ENCODE results near the gene SPTAN1. TPM values are rescaled to one million over a fixed set of nuclear protein-coding genes. Genes with fewer than 3 reads are reported as not detected.

SPTAN1 gene
- total and polyA plus RNA-seq, 3 donors from 2014 or later, result 299 to 665 (median 653) TPM

GRCh38 chr9:128636556-128637530 is 84.5 kb downstream of the SPTAN1 start:
- DNase-seq, result no peak
- H3K4me1 ChIP-seq, result peaks cover 13% of the 10 kb centered on the region
- H3K27me3 ChIP-seq, result no peaks in the 10 kb centered on the region
- H3K9me3 ChIP-seq, result no peaks in the 10 kb centered on the region
- 85 to 95% methylated on average over 11 to 20 of the region's 20 CpGs for WGBS, 2 donors
- no peak overlapping the region for H3K4me3 ChIP-seq
- intact Hi-C loops (cut with DNase I; ENCODE audit: low total_unique reads), result no loop called here
- H3K36me3 ChIP-seq (ENCODE audit: low read depth, missing control alignments), result no peaks in the 10 kb centered on the region
- TF ChIP-seq POLR2A (IDR thresholded peaks at IDR 0.05), result no peak
- TF ChIP-seq, protein P1, sequence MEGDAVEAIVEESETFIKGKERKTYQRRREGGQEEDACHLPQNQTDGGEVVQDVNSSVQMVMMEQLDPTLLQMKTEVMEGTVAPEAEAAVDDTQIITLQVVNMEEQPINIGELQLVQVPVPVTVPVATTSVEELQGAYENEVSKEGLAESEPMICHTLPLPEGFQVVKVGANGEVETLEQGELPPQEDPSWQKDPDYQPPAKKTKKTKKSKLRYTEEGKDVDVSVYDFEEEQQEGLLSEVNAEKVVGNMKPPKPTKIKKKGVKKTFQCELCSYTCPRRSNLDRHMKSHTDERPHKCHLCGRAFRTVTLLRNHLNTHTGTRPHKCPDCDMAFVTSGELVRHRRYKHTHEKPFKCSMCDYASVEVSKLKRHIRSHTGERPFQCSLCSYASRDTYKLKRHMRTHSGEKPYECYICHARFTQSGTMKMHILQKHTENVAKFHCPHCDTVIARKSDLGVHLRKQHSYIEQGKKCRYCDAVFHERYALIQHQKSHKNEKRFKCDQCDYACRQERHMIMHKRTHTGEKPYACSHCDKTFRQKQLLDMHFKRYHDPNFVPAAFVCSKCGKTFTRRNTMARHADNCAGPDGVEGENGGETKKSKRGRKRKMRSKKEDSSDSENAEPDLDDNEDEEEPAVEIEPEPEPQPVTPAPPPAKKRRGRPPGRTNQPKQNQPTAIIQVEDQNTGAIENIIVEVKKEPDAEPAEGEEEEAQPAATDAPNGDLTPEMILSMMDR (IDR thresholded peaks at IDR 0.05), result no peak
- H3K27ac ChIP-seq, result no peak overlapping the region

- H3K27me3 ChIP-seq, result no peaks in the 10 kb centered on the region
- H3K36me3 ChIP-seq (ENCODE audit: low read depth, missing control alignments), result no peaks in the 10 kb centered on the region
- WGBS, 2 donors, result 70 to 79% methylated on average over 5 to 10 of the region's 10 CpGs
- intact Hi-C loops (cut with DNase I; ENCODE audit: low total_unique reads), result no loop called here
- no peaks in the 10 kb centered on the region for H3K9me3 ChIP-seq
- no peak overlapping the region for H3K27ac ChIP-seq
- TF ChIP-seq POLR2A (IDR thresholded peaks at IDR 0.05), result no peak
- TF ChIP-seq, protein P1 (IDR thresholded peaks at IDR 0.05), result no peak
- peaks cover 13% of the 10 kb centered on the region for H3K4me1 ChIP-seq
- no peak overlapping the region for H3K4me3 ChIP-seq
- no peak for DNase-seq
Observed at GRCh38 chr9:128637656-128638055, 85.3 kb downstream of the SPTAN1 start.

DNA sequence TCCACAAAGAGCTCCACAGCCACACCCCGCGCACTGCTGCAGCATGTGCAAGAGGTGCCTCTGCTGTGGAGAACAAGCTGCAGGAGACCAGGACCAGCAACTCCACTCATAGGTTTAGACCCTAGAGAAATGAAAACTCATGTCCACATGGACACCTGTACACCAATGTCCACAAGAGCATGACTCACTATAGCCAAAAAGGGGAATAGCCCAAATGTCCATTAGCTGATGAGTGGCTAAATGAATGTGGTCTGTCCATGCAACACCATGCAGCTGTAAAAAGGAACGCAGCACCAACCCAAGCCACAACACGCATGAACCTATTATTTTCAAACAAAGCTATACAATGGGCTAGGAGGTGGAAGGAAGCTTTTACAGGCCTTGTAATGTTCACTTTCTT is 86.2 kb downstream of the SPTAN1 start:
- intact Hi-C loops (cut with DNase I; ENCODE audit: low total_unique reads), result no loop called here
- no peaks in the 10 kb centered on the region for H3K36me3 ChIP-seq (ENCODE audit: low read depth, missing control alignments)
- TF ChIP-seq, protein P1 (IDR thresholded peaks at IDR 0.05), result no peak
- TF ChIP-seq POLR2A (IDR thresholded peaks at IDR 0.05), result no peak

DNA sequence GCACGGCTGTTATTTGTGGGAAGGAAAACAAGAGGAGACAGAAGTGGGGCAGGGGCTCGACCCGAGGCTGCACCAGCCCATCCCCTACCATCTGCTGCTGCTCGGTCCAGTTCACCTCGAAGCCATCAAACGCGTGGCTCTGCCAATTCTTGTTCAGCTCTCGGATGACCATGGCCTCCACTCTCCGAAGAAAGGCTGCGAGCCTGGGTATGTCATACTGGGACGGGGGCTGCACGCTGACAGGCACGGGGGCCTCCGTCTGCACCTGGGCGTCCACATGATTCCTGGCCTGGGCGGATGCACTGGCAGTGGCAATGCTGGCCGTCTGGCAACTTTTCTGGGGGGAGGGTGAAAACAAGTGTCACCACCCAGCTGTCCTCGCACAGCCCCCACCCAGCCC is 88.2 kb downstream of the SPTAN1 start:
- intact Hi-C loops (cut with DNase I; ENCODE audit: low total_unique reads), result no loop called here
- TF ChIP-seq, protein P1 (IDR thresholded peaks at IDR 0.05), result no peak
- TF ChIP-seq POLR2A (IDR thresholded peaks at IDR 0.05), result no peak
- Histone ChIP-seq H3K9me3 (no peaks in the 10 kb centered on the region), H3K4me3 (no peak overlapping the region), H3K27ac (no peak overlapping the region), H3K4me1 (peaks cover 4% of the 10 kb centered on the region), H3K36me3 (ENCODE audit: low read depth, missing control alignments) (no peaks in the 10 kb centered on the region), H3K27me3 (no peaks in the 10 kb centered on the region)
- 93 to 94% methylated on average over 17 to 18 of the region's 18 CpGs for WGBS, 2 donors
- DNase-seq, result no peak

More for the DNA sequence above, 86.2 kb downstream of the SPTAN1 start:
- WGBS, 2 donors, result 90 to 91% methylated on average over 4 of the region's 4 CpGs
- no peaks in the 10 kb centered on the region for H3K9me3 ChIP-seq
- no peaks in the 10 kb centered on the region for H3K27me3 ChIP-seq
- H3K4me1 ChIP-seq, result peaks cover 13% of the 10 kb centered on the region
- no peak for DNase-seq
- no peak overlapping the region for H3K4me3 ChIP-seq
- H3K27ac ChIP-seq, result no peak overlapping the region

All from testis (tissue), 3 donors.